Stomach (tissue), 4 donors: ENCODE measurements around the gene ZNF672.

Experiments used
- CTCF ChIP-seq, 7 experiments: fragments of 450-650 bp in 4 of 7; fragments of 200-600 bp in 3 of 7; sonication (generic) in 3 of 7; IDR thresholded peaks; one replicate each; pipeline ENCODE4 v1.5.1; 2016 to 2019; ENCODE audit warnings: antibody characterized with exemption in 7 of 7, control low read depth in 2 of 7, mild to moderate bottlenecking in 1 of 7
- POLR2A ChIP-seq, 4 donors: fragments of 450-650 bp; IDR thresholded peaks; one replicate each; pipeline ENCODE4 v1.6.1; 2016; ENCODE audit warnings: antibody characterized with exemption in 4 of 4, control low read depth in 2 of 4, mild to moderate bottlenecking in 1 of 4, moderate library complexity in 1 of 4
- POLR2AphosphoS5 ChIP-seq, 3 donors: sonication (generic); formaldehyde crosslinking; IDR thresholded peaks; one replicate each; pipeline ENCODE4 v1.6.1; 2016; ENCODE audit warnings: antibody characterized with exemption in 3 of 3

GRCh38 chr1:248788327-248788726, 49.7 kb upstream of the ZNF672 start:
- TF ChIP-seq CTCF (IDR thresholded peaks at IDR 0.05): no peak
- TF ChIP-seq POLR2AphosphoS5 (IDR thresholded peaks at IDR 0.05): no peak
- TF ChIP-seq POLR2A (IDR thresholded peaks at IDR 0.05): no peak
